ENCODE data around the gene OR2Z1. TPM values are rescaled to one million over a fixed set of nuclear protein-coding genes. Genes with fewer than 3 reads are reported as not detected.

Gene OR2Z1
- total RNA-seq, 1 donor from 2014 or later: not detected

DNA sequence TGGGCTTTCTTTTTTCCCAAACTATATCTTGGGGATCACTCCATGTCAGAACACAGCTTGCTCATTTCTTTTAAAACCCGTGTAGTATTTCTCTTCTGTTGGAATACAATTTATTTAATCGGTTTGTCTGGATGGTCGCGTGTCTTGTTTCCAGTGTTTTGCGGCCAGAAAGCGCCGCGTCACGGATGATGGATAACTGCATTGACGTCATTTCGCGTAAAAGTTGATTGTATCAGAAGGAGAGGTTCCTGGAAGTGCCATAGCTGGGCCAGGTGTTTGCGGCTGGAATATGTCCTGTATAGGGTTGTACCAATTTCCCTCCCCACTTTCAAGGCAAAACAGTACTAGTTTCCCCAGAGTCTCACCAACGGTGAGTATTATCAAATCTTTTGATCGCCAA lies 32.5 kb upstream of the OR2Z1 start:
- H3K4me1 Mint-ChIP-seq: no peaks in the 10 kb centered on the region
- DNase-seq (ENCODE audit: low read depth, low spot score): no peak
- no peaks in the 10 kb centered on the region for H3K36me3 Mint-ChIP-seq (ENCODE audit: low read depth)
- no peak overlapping the region for H3K4me3 Mint-ChIP-seq
- H3K27me3 Mint-ChIP-seq (ENCODE audit: low read depth): peaks cover 38% of the 10 kb centered on the region
- no peak overlapping the region for H3K27ac Mint-ChIP-seq (ENCODE audit: unreplicated experiment)
- TF ChIP-seq, protein P1, sequence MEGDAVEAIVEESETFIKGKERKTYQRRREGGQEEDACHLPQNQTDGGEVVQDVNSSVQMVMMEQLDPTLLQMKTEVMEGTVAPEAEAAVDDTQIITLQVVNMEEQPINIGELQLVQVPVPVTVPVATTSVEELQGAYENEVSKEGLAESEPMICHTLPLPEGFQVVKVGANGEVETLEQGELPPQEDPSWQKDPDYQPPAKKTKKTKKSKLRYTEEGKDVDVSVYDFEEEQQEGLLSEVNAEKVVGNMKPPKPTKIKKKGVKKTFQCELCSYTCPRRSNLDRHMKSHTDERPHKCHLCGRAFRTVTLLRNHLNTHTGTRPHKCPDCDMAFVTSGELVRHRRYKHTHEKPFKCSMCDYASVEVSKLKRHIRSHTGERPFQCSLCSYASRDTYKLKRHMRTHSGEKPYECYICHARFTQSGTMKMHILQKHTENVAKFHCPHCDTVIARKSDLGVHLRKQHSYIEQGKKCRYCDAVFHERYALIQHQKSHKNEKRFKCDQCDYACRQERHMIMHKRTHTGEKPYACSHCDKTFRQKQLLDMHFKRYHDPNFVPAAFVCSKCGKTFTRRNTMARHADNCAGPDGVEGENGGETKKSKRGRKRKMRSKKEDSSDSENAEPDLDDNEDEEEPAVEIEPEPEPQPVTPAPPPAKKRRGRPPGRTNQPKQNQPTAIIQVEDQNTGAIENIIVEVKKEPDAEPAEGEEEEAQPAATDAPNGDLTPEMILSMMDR (conservative IDR thresholded peaks at IDR 0.05): no peak
- H3K9me3 Mint-ChIP-seq: no peaks in the 10 kb centered on the region

DNA sequence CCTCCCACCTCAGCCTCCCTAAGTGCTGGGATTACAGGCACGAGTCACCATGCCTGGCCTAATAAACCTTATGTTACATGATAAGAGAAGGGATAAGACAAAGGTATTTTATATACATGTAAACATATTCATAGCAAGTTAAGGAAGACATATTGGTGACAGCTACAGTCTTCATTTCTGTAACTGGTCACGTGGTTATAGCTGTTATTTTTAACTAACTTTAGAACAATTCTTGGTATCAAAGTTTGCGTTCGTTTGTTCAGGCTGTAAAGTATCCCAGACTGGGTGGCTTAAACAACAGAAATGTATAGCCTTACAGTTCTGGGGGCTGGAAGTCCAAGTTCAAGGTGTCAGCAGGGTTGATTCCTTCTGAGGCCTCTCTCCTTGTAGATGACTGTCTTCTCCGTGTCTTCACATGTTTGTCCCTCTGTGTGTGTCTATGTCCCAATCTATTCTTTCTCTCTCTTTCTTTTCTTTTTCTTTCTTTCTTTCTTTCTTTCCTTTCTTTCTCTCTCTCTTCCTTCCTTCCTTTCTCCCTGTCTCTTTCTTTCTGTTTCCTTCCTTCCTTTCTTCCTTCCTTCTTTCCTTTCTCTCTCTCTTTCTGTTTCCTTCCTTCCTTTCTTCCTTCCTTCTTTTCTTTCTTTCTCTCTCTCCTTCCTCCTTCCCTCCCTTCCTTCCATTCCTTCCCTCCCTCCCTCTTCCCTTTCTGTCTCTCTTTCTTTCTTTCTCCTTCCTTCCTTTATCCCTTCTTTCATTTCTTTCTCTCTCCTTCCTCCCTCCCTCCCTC lies 30.5 kb upstream of the OR2Z1 start:
- TF ChIP-seq, protein P1 (conservative IDR thresholded peaks at IDR 0.05): no peak
- Mint-ChIP-seq H3K4me3 (no peak overlapping the region), H3K9me3 (no peaks in the 10 kb centered on the region), H3K4me1 (no peaks in the 10 kb centered on the region), H3K27me3 (ENCODE audit: low read depth) (peaks cover 45% of the 10 kb centered on the region), H3K36me3 (ENCODE audit: low read depth) (no peaks in the 10 kb centered on the region), H3K27ac (ENCODE audit: unreplicated experiment) (no peak overlapping the region)
- DNase-seq (ENCODE audit: low read depth, low spot score): no peak

DNA sequence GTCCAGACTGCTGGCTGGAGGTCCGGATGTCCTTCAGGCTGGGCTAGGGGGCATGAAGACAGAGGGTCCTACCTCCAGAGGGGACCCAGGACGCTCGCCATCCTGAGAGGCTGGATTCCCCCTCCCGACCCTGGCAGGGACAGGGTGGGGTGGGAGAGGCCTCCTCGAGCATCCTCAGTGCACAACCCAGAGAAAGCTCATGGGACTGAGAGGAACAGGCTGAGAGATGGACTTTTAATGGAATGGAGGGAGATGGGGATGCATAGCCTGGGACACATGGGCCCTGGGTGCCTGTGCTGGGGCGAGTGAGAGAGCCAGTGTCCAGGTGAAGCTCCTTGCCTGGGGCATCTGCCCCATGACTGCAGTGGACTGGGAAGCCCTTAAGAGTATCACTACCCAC lies 25.9 kb upstream of the OR2Z1 start:
- H3K36me3 Mint-ChIP-seq (ENCODE audit: low read depth): no peaks in the 10 kb centered on the region
- TF ChIP-seq, protein P1 (conservative IDR thresholded peaks at IDR 0.05): no peak
- H3K9me3 Mint-ChIP-seq: no peaks in the 10 kb centered on the region
- peaks cover 51% of the 10 kb centered on the region for H3K27me3 Mint-ChIP-seq (ENCODE audit: low read depth)
- H3K4me3 Mint-ChIP-seq: no peak overlapping the region
- H3K27ac Mint-ChIP-seq (ENCODE audit: unreplicated experiment): no peak overlapping the region
- no peak for DNase-seq (ENCODE audit: low read depth, low spot score)
- no peaks in the 10 kb centered on the region for H3K4me1 Mint-ChIP-seq

DNA sequence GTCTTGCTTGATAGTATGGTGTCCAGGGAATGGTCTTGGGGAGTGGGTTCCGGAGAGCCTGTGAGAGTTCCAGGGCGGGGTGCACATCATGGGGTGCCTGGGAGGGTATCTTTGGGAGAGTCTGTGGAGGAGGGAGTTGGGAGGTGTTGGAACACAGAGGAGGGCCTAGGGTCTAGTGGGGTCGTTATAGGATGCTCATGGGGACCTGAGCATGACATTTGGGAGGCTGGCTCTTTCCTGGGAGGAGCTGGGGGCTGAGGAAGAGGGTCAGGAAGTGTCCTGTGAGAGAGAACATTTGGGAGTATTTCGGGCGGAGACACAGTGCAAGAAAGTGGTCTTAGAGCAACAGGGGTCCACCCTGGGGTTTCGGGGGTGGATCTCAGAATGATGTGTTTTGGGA lies 25.5 kb upstream of the OR2Z1 start:
- DNase-seq (ENCODE audit: low read depth, low spot score): no peak
- Mint-ChIP-seq H3K4me1 (no peaks in the 10 kb centered on the region), H3K4me3 (no peak overlapping the region), H3K27ac (ENCODE audit: unreplicated experiment) (no peak overlapping the region), H3K9me3 (no peaks in the 10 kb centered on the region), H3K27me3 (ENCODE audit: low read depth) (peaks cover 51% of the 10 kb centered on the region), H3K36me3 (ENCODE audit: low read depth) (no peaks in the 10 kb centered on the region)
- TF ChIP-seq, protein P1 (conservative IDR thresholded peaks at IDR 0.05): no peak

DNA sequence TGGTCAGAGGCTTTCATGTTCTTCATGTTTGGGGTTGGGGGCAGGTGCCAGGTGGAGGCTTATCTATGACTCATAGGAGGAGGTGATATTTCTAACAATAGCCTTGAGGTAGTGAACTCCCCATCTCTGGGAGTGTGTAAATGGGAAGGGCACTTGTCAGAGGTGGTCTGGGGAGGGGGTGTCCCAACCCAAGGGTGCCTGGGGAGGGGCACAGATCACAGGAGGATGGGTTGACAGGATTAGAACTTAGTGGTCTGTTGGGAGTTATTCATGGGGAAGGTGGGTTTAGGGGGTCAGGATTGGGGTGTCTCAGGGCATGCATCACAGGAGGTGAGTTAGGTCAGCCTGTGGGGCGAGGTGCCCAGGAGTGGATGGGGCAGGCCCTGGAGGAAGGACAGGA lies 24.4 kb upstream of the OR2Z1 start:
- H3K9me3 Mint-ChIP-seq: no peaks in the 10 kb centered on the region
- H3K4me1 Mint-ChIP-seq: no peaks in the 10 kb centered on the region
- H3K27me3 Mint-ChIP-seq (ENCODE audit: low read depth): peaks cover 52% of the 10 kb centered on the region
- TF ChIP-seq, protein P1 (conservative IDR thresholded peaks at IDR 0.05): no peak
- no peak overlapping the region for H3K27ac Mint-ChIP-seq (ENCODE audit: unreplicated experiment)
- H3K36me3 Mint-ChIP-seq (ENCODE audit: low read depth): no peaks in the 10 kb centered on the region
- DNase-seq (ENCODE audit: low read depth, low spot score): no peak
- H3K4me3 Mint-ChIP-seq: no peak overlapping the region

All from neural crest cell (in vitro differentiated cells).